ENCODE measurements around the gene PHF13. TPM values are rescaled to one million over a fixed set of nuclear protein-coding genes. Genes with fewer than 3 reads are reported as not detected.
"Not testable (repeated sequence)": the region's sequence is repeated elsewhere in the genome, so short reads cannot be mapped to it uniquely, and the experiment has no call there.

The PHF13 gene
- total RNA-seq, 1 experiment from 2014 or later = 20.9 TPM

GRCh38 chr1:6635161-6635909, 21.8 kb downstream of the PHF13 start:
- no peak for DNase-seq
- ChIA-PET CTCF (no interaction called here), POLR2A (ENCODE audit: unreplicated experiment) (no interaction called here)
- Histone ChIP-seq H4K20me1 (ENCODE audit: insufficient read depth) (no peaks in the 10 kb centered on the region), H3K4me1 (replicated peaks; ENCODE audit: insufficient read depth) (no peaks in the 10 kb centered on the region), H2AFZ (no peak overlapping the region), H3K4me2 (no peak overlapping the region), H3K4me3 (no peak overlapping the region), H3K27me3 (ENCODE audit: insufficient read depth, low read depth) (no peaks in the 10 kb centered on the region), H3K9me3 (ENCODE audit: insufficient read depth, low read depth) (no peaks in the 10 kb centered on the region), H3F3A (ENCODE audit: insufficient read depth, low read depth) (no peaks in the 10 kb centered on the region), H3K36me3 (ENCODE audit: low read depth) (no peaks in the 10 kb centered on the region), H3K9me2 (ENCODE audit: insufficient read depth) (no peaks in the 10 kb centered on the region), H3K27ac (no peak overlapping the region), H3K79me2 (ENCODE audit: low read depth) (no peaks in the 10 kb centered on the region)
- no TSS peak for BruUV-seq (replicated peaks)
- intact Hi-C loops (cut with micrococcal nuclease; ENCODE audit: unreplicated experiment) = no loop called here
- TF ChIP-seq, protein P1, sequence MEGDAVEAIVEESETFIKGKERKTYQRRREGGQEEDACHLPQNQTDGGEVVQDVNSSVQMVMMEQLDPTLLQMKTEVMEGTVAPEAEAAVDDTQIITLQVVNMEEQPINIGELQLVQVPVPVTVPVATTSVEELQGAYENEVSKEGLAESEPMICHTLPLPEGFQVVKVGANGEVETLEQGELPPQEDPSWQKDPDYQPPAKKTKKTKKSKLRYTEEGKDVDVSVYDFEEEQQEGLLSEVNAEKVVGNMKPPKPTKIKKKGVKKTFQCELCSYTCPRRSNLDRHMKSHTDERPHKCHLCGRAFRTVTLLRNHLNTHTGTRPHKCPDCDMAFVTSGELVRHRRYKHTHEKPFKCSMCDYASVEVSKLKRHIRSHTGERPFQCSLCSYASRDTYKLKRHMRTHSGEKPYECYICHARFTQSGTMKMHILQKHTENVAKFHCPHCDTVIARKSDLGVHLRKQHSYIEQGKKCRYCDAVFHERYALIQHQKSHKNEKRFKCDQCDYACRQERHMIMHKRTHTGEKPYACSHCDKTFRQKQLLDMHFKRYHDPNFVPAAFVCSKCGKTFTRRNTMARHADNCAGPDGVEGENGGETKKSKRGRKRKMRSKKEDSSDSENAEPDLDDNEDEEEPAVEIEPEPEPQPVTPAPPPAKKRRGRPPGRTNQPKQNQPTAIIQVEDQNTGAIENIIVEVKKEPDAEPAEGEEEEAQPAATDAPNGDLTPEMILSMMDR (conservative IDR thresholded peaks at IDR 0.05) = no peak
- TF ChIP-seq EZH2 (IDR thresholded peaks at IDR 0.05; ENCODE audit: low read depth) = no peak

- BruUV-seq (replicated peaks) = no TSS peak
- Histone ChIP-seq H3K27ac (no peak overlapping the region), H3K79me2 (ENCODE audit: low read depth) (no peaks in the 10 kb centered on the region), H3K4me2 (no peak overlapping the region), H3F3A (ENCODE audit: insufficient read depth, low read depth) (no peaks in the 10 kb centered on the region), H3K9me2 (ENCODE audit: insufficient read depth) (no peaks in the 10 kb centered on the region), H2AFZ (no peak overlapping the region), H3K27me3 (ENCODE audit: insufficient read depth, low read depth) (no peaks in the 10 kb centered on the region), H3K4me3 (no peak overlapping the region), H3K9me3 (ENCODE audit: insufficient read depth, low read depth) (no peaks in the 10 kb centered on the region), H4K20me1 (ENCODE audit: insufficient read depth) (no peaks in the 10 kb centered on the region), H3K4me1 (replicated peaks; ENCODE audit: insufficient read depth) (no peaks in the 10 kb centered on the region), H3K36me3 (ENCODE audit: low read depth) (no peaks in the 10 kb centered on the region)
- ChIA-PET CTCF (no interaction called here), POLR2A (ENCODE audit: unreplicated experiment) (interaction anchor here (0.6 kb wide), 1 partner anchor 19 kb away, joined by 5 read pairs; no protein-coding TSS in a partner anchor)
- TF ChIP-seq, protein P1 (conservative IDR thresholded peaks at IDR 0.05) = no peak
- TF ChIP-seq EZH2 (IDR thresholded peaks at IDR 0.05; ENCODE audit: low read depth) = no peak
- intact Hi-C loops (cut with micrococcal nuclease; ENCODE audit: unreplicated experiment) = no loop called here
- DNase-seq = no peak
These were observed 22.6 kb downstream of the PHF13 start for GRCh38 chr1:6635910-6636760.

- POLR2A ChIA-PET (ENCODE audit: unreplicated experiment) = interaction anchor here (0.6 kb wide), 1 partner anchor 18 kb away, joined by 5 read pairs; no protein-coding TSS in a partner anchor
- H4K20me1 ChIP-seq (ENCODE audit: insufficient read depth); H3K4me3 ChIP-seq; H3K79me2 ChIP-seq (ENCODE audit: low read depth); H2AFZ ChIP-seq; H3K9me2 ChIP-seq (ENCODE audit: insufficient read depth); H3K27me3 ChIP-seq (ENCODE audit: insufficient read depth, low read depth); H3K36me3 ChIP-seq (ENCODE audit: low read depth); BruUV-seq (replicated peaks); CTCF ChIA-PET; H3K4me1 ChIP-seq (replicated peaks; ENCODE audit: insufficient read depth); DNase-seq; H3K4me2 ChIP-seq; intact Hi-C loops (cut with micrococcal nuclease; ENCODE audit: unreplicated experiment); H3K27ac ChIP-seq; H3F3A ChIP-seq (ENCODE audit: insufficient read depth, low read depth); H3K9me3 ChIP-seq (ENCODE audit: insufficient read depth, low read depth): not testable (repeated sequence)
These were observed 23.2 kb downstream of the PHF13 start for GRCh38 chr1:6636778-6637177.
